Stimulated activated CD4-positive, alpha-beta T cell treated with anti-CD3 and anti-CD28 coated beads, Interleukin-4, amount 100 ng/mL, for 4 hours (primary cell): Measurements from ENCODE around the gene DCLRE1C.
"Not testable (repeated sequence)": the region's sequence is repeated elsewhere in the genome, so short reads cannot be mapped to it uniquely, and the experiment has no call there.

Experiments
- DNase-seq, 2 experiments: peaks; one replicate each; pipeline ENCODE4 v3.0.0-alpha.2; 2020

Gene DCLRE1C

DNA sequence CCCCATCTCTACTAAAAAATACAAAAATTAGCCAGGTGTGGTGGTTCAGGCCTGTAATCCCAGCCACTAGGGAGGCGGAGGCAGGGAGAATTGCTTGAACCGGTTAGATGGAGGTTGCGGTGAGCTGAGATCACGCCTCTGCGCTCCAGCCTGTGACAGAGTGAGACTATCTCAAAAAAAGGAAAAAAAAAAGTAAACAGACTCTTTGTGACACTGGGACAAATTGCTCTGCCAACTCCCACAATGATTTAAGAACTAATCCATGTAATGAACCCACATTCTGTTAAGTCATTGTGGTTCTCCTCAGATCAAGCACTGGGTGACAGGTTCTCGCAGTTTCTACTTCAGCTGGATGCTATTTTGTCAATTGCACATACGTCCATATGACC, 11.0 kb downstream of the DCLRE1C start:
- DNase-seq, result not testable (repeated sequence)

DNA sequence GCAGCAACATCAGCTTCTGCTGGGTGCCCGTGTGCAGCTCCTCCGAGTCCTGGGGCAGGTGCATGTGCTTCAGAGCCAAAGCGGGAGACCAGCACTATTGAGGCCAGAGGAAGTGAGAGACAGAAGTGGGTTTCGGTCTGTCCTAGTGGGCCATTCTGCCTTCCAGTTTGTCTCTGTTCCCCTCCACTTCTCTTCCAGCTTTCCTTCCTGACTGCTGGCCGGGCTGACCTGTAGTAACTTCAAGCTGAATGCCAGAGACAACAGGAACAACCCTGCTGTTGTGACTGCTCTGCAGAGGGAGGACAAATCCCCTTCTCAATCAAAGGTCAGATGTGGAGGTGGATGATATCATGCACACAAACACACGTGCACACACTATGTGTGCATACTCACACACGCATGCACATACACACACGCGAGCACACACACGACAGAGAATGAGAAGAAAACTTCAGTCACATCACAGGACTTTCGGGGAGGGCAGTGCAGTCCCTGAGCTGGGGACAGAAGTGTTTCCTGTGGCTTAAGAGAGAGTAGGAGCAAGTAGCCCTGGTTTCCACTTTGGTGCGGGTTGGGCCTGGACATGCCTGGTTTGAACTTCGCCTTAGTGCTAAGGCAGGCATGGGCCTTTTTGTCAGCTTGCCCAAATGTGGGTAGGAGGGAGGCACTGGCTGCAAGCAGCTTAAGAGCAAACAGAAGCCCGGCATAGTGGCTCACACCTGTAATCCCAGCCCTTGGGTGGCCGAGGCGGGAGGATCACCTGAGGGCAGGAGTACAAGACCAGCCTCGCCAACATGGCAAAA, 11.5 kb downstream of the DCLRE1C start:
- DNase-seq, result not testable (repeated sequence)

DNA sequence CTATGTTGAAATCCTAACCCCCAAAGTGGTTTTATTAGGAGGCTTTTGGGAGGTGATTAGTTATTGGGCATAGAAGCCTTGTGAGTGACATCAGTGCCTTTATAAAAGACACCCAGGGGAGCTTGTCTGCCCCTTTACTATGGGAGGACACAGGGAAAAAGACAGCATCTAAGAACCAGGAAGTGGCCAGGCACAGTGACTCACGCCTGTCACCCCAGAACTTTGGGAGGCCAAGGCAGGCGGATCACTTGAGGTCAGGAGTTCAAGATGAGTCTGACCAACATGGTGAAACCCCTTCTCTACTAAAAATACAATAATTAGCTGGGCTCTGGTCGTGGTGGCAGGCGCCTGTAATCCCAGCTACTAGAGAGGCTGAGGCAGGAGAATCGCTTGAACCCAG, 14.9 kb downstream of the DCLRE1C start:
- DNase-seq, result not testable (repeated sequence)

DNA sequence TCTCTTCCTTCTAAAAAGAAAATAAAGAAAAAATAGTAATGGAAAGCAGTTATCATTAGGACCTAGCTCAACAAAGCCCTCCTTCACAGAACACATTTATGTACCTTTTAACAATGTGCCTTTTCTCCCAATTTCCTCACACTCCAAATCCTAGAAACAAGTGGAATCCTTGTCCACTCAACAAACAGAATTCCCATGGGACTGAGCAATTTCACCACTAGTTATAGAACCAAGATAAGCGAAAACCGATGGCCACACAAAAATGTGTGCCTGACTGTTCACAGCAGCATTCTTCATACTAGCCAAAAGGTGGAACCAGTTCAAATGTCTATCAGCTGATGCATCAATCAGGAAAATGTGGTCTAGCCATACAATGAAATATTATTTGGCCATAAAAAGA, 17.3 kb downstream of the DCLRE1C start:
- no peak for DNase-seq

DNA sequence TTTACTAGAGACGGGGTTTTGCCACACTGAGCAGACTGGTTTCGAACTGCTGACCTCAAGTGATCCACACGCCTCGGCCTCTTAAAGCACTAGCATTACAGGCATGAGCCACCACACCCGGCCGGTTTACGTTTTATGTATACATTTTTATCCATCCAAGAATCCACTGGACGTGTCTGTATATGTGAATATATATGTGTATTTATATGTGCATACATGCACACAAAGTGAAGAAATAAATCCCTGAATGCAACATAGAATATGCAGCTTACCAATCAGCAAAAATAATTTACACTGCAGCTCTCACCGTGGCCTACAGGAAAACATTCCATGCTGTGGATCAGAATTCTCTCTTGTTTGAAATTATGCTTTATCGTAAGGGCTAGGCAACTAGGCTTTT, 23.3 kb downstream of the DCLRE1C start:
- no peak for DNase-seq

GRCh38 chr10:14926722-14927416, 27.0 kb downstream of the DCLRE1C start:
- no peak for DNase-seq

DNA sequence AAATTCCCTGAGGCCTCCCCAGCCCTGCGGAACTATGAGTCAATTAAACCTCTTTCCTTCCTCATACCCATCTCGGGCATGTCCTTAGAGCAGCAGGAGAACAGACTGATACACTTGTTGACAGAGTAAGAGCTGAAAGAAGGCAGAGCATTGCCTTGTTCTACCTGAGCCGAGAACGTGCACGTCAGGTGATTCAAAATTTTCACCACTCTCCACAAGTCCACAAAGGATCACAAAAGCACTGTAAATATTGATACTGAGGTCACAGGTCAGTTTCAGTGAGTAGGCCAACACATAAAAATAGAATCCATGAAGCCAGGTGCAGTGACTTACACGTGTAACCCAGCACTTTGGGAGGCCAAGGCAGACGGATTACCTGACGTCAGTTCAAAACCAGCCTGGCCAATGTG, 27.8 kb downstream of the DCLRE1C start:
- DNase-seq, result no peak

GRCh38 chr10:14925268-14925667, 28.6 kb downstream of the DCLRE1C start:
- DNase-seq, result no peak

- no peak for DNase-seq
These were observed 29.9 kb downstream of the DCLRE1C start for GRCh38 chr10:14924013-14924412.

- DNase-seq, result no peak
These were observed 34.9 kb downstream of the DCLRE1C start for GRCh38 chr10:14918964-14919363.

DNA sequence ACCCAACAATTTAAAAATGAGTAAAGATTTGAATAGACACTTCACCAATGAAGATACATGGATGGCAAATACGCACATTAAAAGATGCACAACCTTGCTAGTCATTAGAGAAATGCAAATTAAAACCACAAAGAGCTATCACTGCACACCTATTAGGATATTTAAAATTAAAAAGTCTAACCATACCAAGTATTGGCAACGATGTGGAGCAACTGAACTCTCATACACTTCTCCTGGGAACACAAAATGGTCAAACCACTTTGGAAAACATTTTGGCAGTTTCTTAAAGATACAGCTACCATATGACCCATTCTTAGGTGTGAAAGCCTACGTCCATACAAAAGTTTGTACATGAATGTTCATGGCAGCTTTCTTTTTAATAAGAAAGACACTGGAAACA, 36.1 kb downstream of the DCLRE1C start:
- DNase-seq, result no peak

- no peak for DNase-seq
These were observed 37.3 kb downstream of the DCLRE1C start for GRCh38 chr10:14916600-14916999.

- DNase-seq, result no peak
These were observed 42.1 kb downstream of the DCLRE1C start for GRCh38 chr10:14911801-14912200.

GRCh38 chr10:14910953-14911352, 42.9 kb downstream of the DCLRE1C start:
- DNase-seq, result no peak

DNA sequence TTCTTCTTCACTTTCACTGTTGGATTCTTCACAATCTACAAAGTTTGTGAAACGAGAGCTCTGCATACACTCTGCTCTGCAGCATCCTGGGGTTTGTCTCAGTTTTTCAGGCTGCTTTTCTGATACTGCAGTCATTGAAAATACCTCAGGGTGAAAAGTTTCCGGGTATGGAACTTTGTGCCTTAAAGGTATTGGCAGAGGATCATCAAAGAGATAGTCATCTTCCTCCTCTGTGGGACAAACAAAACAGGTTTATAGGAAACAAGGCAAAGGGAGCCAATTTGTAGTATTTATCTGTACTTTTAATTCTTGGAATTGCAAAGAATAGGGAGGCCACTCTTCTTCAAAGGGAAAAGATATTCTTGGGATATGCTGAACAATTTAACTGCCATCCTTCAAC, 44.8 kb downstream of the DCLRE1C start:
- no peak for DNase-seq

DNA sequence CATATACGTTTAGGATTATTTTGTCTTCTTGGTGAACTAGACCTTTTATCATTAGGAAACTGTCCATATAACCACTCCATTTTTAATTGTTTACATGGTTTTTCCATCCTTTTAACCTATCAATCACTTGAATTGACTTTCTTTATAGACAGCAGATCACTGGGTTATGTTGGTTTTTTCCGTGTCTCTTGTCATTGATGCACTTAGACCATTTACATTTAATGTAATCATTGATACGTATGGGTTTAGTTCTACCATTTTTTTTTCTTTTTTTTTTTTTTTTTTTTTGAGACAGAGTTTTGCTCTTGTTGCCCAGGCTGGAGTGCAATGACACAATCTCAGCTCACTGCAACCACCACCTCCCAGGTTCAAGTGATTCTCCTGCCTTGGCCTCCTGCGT, 46.3 kb downstream of the DCLRE1C start:
- DNase-seq, result not testable (repeated sequence)

DNA sequence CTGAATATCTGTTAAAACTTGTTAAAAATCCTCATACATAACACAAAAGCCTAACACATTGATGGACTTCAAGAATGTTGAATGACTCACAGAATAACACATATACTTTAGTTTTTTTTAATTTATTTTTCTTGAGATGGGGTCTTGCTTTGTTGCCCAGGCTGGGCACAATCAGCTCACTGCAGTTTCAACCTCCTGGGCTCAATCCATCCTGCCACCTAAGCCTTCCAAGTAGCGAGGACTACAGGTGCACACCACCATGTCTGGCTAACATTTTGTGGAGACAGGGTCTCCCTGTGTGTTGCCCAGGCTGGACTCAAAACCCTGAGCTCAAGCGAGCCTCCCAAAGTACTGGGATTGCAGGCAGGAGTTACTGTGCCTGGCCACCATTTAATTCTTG, 47.1 kb downstream of the DCLRE1C start:
- no peak for DNase-seq

GRCh38 chr10:14905890-14906289, 48.0 kb downstream of the DCLRE1C start:
- DNase-seq, result no peak

DNA sequence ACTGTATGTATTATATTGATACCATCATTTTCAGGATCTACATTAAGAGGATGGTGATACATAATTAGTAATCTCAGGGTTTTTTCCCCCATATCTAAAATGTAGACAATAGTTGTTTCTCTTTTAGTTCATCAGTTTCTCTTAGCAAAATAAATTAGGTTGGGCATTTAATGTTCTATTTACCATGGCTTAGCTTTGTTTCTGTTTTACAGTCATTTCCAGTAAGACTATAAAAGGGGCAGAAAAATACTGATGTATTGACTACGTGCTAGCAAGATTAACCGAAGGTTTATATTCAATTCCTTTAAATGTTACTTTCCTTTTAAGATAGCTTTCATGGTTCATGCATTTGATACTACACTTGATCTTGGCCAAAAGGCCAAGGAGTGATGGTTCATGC, 49.0 kb downstream of the DCLRE1C start:
- DNase-seq, result no peak

DNA sequence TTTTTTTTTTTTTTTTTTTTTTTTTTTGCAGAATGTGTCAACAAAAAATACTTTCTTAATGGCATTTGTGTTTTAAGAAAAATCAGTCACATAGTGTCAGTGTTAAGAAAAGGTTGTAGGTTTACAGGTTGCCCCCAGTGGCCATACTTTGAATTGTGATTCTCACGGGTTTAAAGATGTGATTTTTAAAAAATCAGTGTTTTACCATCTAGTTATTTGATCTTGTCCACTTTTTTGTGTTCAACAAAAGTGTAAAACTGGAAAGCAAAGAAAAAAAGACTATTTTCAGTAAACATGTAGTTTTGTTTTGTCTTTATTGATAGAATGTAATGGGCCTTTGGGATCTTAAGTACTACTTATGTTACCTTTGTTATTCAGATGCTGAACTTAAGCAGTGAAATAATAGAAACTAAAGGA, 49.6 kb downstream of the DCLRE1C start:
- no peak for DNase-seq

- no peak for DNase-seq
These were observed 62.7 kb downstream of the DCLRE1C start for GRCh38 chr10:14891151-14891550.

DNA sequence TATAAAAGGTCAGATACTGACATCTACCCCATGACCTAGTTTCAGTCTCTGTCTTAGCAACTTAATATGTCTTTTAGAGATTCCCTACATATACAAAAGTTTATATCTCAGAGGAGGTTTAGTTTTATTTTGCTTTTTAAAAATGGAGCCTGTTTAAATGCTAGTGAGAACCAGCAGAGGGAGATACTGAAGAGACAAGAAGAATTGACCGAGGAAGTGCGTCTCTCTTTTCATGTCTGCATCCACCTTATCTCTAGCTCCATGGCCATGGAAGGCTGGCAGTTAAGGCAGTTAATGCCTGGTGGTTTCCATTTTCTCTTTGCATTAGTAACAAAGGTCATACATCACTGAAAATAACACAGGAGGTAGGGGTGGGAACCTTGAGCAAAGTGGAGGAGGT, 64.6 kb downstream of the DCLRE1C start:
- DNase-seq, result no peak

DNA sequence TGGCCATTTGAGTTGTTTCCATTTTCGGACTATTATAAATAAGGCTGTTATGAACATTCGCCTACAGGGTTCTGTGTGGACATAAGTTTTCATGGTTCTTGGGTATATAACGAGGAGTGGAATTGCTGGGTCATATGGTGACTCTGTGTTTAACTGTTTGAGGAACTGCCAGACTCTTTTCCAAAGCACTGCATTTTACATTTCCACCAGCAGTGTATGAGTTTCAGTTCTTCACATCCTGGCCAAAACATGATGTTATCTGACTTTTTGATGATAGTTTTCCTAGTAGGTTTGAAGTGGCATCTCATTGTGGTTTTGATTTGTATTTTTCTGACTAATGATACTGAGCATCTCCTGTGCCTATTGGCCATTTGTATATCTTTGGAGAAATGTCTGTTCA, 69.8 kb downstream of the DCLRE1C start:
- no peak for DNase-seq

DNA sequence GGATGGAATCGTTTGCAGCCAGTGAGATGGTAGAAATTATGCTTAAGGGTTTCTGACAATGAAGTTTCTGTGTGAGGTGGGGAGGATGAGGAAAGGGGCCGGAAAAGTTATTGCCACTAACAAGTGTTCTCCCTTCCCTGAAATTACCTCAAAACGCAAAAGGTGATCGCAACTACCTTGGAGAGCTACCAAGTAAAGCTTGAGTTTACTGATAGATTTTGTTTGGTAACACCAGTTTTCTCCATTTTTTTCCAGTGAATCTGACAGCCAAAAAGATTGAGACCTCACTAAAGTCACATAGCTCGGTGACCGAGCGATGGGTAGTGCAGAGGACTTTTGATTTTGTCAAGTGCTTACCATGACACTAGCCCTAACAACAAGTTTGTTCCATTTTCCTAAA, 73.7 kb downstream of the DCLRE1C start:
- DNase-seq, result no peak

DNA sequence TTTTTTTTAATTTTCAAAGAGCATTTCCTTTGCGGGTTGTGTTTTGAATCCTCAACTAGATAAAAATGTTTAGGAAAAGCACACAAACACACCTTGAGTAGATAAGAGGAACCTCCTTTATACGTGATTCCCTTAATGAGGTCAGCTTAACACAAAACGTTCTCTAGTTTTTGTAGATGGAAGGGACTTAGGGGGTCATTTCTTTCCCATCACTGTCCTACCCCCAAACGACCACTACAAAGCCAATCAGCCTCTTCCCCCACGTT, 74.0 kb downstream of the DCLRE1C start:
- no peak for DNase-seq
